HepG2 (cell line): ENCODE data around the gene TMEM39A. TPM values are rescaled to one million over a fixed set of nuclear protein-coding genes. Genes with fewer than 3 reads are reported as not detected.

Experiments used
- ATAC-seq: fragments of 200-7000 bp; cut with Tn5 transposase; 3 replicates; pipeline ENCODE4 v1.9.1; 2020; ENCODE audit warnings: mild to moderate bottlenecking, moderate library complexity
- BruUV-seq: library from RNA; stranded (reverse); fragments of 400-500 nt; replicated peaks from 2 replicates; lab custom pipeline; 2021; lab: Mats Ljungman, UMichigan
- CTCF ChIA-PET: fragments of 300-600 bp; formaldehyde crosslinking; extraction: SDS; loops from one replicate; lab custom pipeline; 2021; ENCODE audit warnings: low total read pairs, inconsistent platforms, low intra/inter-chr PET ratio; lab: Yijun Ruan, JAX
- POLR2A ChIA-PET: fragments of 350-600 bp; sonication (Branson Sonifier 250); formaldehyde crosslinking; loops from one replicate; lab custom pipeline; 2020; ENCODE audit warnings: antibody characterized with exemption, inconsistent platforms; lab: Yijun Ruan, JAX
- DNase-seq: peaks from one replicate; pipeline ENCODE4 v3.0.0-alpha.2; 2015; ENCODE audit warnings: low spot score
- FAIRE-seq: peaks from 3 replicates; lab custom pipeline; 2011; peaks lifted over from hg19 to GRCh38; lab: Jason Lieb, UNC
- H2AFZ ChIP-seq: one replicate; pipeline ENCODE4 v1.6.1; 2011; ENCODE audit warnings: low read length, inconsistent platforms
- H3K27ac ChIP-seq: fragments of 300-600 bp; 3 replicates; pipeline ENCODE4 v1.8.0; 2011; ENCODE audit warnings: mixed run types, mild to moderate bottlenecking, mixed read lengths, low read length, inconsistent platforms; ENCODE audit not compliant: insufficient read depth; ENCODE audit errors: extremely low read length
- H3K27me3 ChIP-seq, 2 experiments: fragments of 200-600 bp in 1 of 2; 2 replicates in 1 of 2; 3 replicates in 1 of 2; pipeline versions ENCODE4 v1.6.0 to v1.8.0; 2011; ENCODE audit warnings: low read length in 2 of 2, mild to moderate bottlenecking in 2 of 2, moderate library complexity in 2 of 2, inconsistent platforms in 1 of 2; ENCODE audit not compliant: insufficient read depth in 2 of 2, control insufficient read depth in 1 of 2
- H3K36me3 ChIP-seq, 2 experiments: fragments of 200-600 bp in 1 of 2; replicated peaks in 1 of 2; 2 replicates in 1 of 2; 3 replicates in 1 of 2; pipeline versions ENCODE4 v1.5.1 to v1.8.0; 2011; ENCODE audit warnings: low read length in 2 of 2, inconsistent platforms in 1 of 2; ENCODE audit not compliant: insufficient read depth in 2 of 2, control insufficient read depth in 1 of 2
- H3K4me1 ChIP-seq: 2 replicates; pipeline ENCODE4 v1.5.1; 2012; ENCODE audit warnings: low read length, inconsistent platforms; ENCODE audit not compliant: insufficient read depth
- H3K4me2 ChIP-seq: 2 replicates; pipeline ENCODE4 v1.6.0; 2011; ENCODE audit warnings: low read depth, low read length, inconsistent platforms
- H3K4me3 ChIP-seq, 3 experiments: fragments of 200-600 bp in 1 of 3; sonication (generic), shearing (Covaris generic) in 1 of 3; replicated peaks in 1 of 3; 2 replicates each; pipeline ENCODE4 v1.5.1; 2011 to 2016; ENCODE audit warnings: low read length in 3 of 3, inconsistent platforms in 2 of 3, low read depth in 2 of 3, mild to moderate bottlenecking in 2 of 3, control low read depth in 1 of 3, mixed read lengths in 1 of 3; ENCODE audit not compliant: insufficient read depth in 1 of 3
- H3K79me2 ChIP-seq: one replicate; pipeline ENCODE4 v1.6.1; 2011; ENCODE audit warnings: low read length, inconsistent platforms; ENCODE audit not compliant: insufficient read depth
- H3K9ac ChIP-seq: 2 replicates; pipeline ENCODE4 v1.6.0; 2011; ENCODE audit warnings: mild to moderate bottlenecking, low read depth, low read length, inconsistent platforms; ENCODE audit not compliant: insufficient read depth
- H3K9me3 ChIP-seq: 2 replicates; pipeline ENCODE4 v1.5.1; 2012; ENCODE audit warnings: mild to moderate bottlenecking, low read length
- H4K20me1 ChIP-seq: 2 replicates; pipeline ENCODE4 v1.6.0; 2011; ENCODE audit warnings: inconsistent platforms, mild to moderate bottlenecking, low read length, moderate library complexity; ENCODE audit not compliant: insufficient read depth
- AKAP8 ChIP-seq: sonication (generic); formaldehyde crosslinking; IDR thresholded peaks from 2 replicates; pipeline ENCODE4 v1.5.1; 2020; ENCODE audit warnings: mild to moderate bottlenecking, missing genetic modification reagents
- ARNT ChIP-seq: fragments of 450-650 bp; IDR thresholded peaks from 2 replicates; pipeline ENCODE4 v1.6.1; 2017
- DRAP1 ChIP-seq: IDR thresholded peaks from 2 replicates; pipeline ENCODE4 v1.6.1; 2016; ENCODE audit warnings: missing genetic modification reagents, missing compliant biosample characterization
- FOXK1 ChIP-seq: sonication (generic); formaldehyde crosslinking; IDR thresholded peaks from 2 replicates; pipeline ENCODE4 v1.4.0; 2020; ENCODE audit warnings: low read depth, missing genetic modification reagents, borderline replicate concordance
- IRF9 ChIP-seq: sonication (generic); formaldehyde crosslinking; IDR thresholded peaks from 2 replicates; pipeline ENCODE4 v1.8.0; 2022; ENCODE audit warnings: missing genetic modification reagents, mild to moderate bottlenecking, borderline replicate concordance
- KAT2B ChIP-seq: fragments of 150-350 bp; IDR thresholded peaks from 2 replicates; pipeline ENCODE4 v1.6.1; 2014; ENCODE audit warnings: low read depth, low read length, borderline replicate concordance
- KAT8 ChIP-seq: IDR thresholded peaks from 2 replicates; pipeline ENCODE4 v1.6.1; 2016; ENCODE audit warnings: missing genetic modification reagents, missing compliant biosample characterization
- KDM6A ChIP-seq: IDR thresholded peaks from 2 replicates; pipeline ENCODE4 v1.6.1; 2016; ENCODE audit warnings: low read depth
- KLF16 ChIP-seq, 2 experiments: sonication (generic) in 1 of 2; formaldehyde crosslinking in 1 of 2; IDR thresholded peaks; 2 replicates each; pipeline versions ENCODE4 v1.6.1 to v1.8.0; 2016 to 2023; ENCODE audit warnings: missing genetic modification reagents in 2 of 2, missing compliant biosample characterization in 1 of 2
- MAFF ChIP-seq: IDR thresholded peaks from 2 replicates; pipeline ENCODE4 v1.6.1; 2011; ENCODE audit warnings: low read depth, low read length, improper control_type of control experiment
- MTA1 ChIP-seq: sonication (generic); formaldehyde crosslinking; IDR thresholded peaks from 2 replicates; pipeline ENCODE4 v1.4.0; 2020; ENCODE audit warnings: missing genetic modification reagents, mild to moderate bottlenecking, borderline replicate concordance
- NBN ChIP-seq: fragments of 450-650 bp; conservative IDR thresholded peaks from 2 replicates; pipeline ENCODE4 v1.6.1; 2017
- NFYC ChIP-seq: IDR thresholded peaks from 2 replicates; pipeline ENCODE4 v1.6.1; 2016; ENCODE audit warnings: missing genetic modification reagents, missing compliant biosample characterization
- PAX8 ChIP-seq: sonication (generic); formaldehyde crosslinking; IDR thresholded peaks from 2 replicates; pipeline ENCODE4 v1.8.0; 2022; ENCODE audit warnings: mild to moderate bottlenecking, missing genetic modification reagents, borderline replicate concordance
- PCBP1 ChIP-seq: fragments of 200-400 bp; formaldehyde crosslinking; IDR thresholded peaks from 2 replicates; pipeline ENCODE4 v1.6.1; 2017; ENCODE audit warnings: mild to moderate bottlenecking, low read depth, low read length, borderline replicate concordance
- PRDM15 ChIP-seq: sonication (generic); formaldehyde crosslinking; IDR thresholded peaks from 2 replicates; pipeline ENCODE4 v1.4.0; 2020; ENCODE audit warnings: missing genetic modification reagents
- ZNF253 ChIP-seq: sonication (generic); formaldehyde crosslinking; IDR thresholded peaks from 2 replicates; pipeline ENCODE4 v1.8.0; 2022; ENCODE audit warnings: mild to moderate bottlenecking, missing genetic modification reagents, borderline replicate concordance
- ZNF264 ChIP-seq: sonication (generic); formaldehyde crosslinking; IDR thresholded peaks from 2 replicates; pipeline ENCODE4 v1.4.0; 2020; ENCODE audit warnings: missing genetic modification reagents
- ZNF468 ChIP-seq: sonication (generic); formaldehyde crosslinking; IDR thresholded peaks from 2 replicates; pipeline ENCODE4 v1.8.0; 2022; ENCODE audit warnings: mild to moderate bottlenecking, moderate library complexity, missing genetic modification reagents
- ZNF75D ChIP-seq: sonication (generic); formaldehyde crosslinking; IDR thresholded peaks from 2 replicates; pipeline ENCODE4 v1.8.1; 2023; ENCODE audit warnings: missing genetic modification reagents, mild to moderate bottlenecking, borderline replicate concordance
- WGBS: methylation state at CpG from one replicate; pipeline ENCODE4 v1.1.6; 2017; ENCODE audit warnings: low lambda C conversion rate; 5-methylcytosine and 5-hydroxymethylcytosine counted together
- in situ Hi-C: cut with HindIII; loops from 2 replicates; pipeline ENCODE4 v1.10.0; 2017; ENCODE audit warnings: low pct_unique_long_range_greater_than_20kb; ENCODE audit not compliant: extremely low pct_ligation_motif_present
- intact Hi-C: fragments of 100-400 bp; cut with micrococcal nuclease; formaldehyde crosslinking; loops from one replicate; pipeline ENCODE4 v1.10.0; 2022; ENCODE audit not compliant: unreplicated experiment
- polyA plus RNA-seq, 8 experiments: library from polyadenylated mRNA; depleted of rRNA in 3 of 8; stranded (reverse) in 7 of 8; unstranded in 1 of 8; fragments of >200 nt; fragmentation: Illumina TruSeq in 4 of 8; extraction: Trizol in 4 of 8; gene quantifications; 2 replicates each; pipeline versions ENCODE4 v1.2.1 to v1.2.3, GENCODE V29; 2011 to 2016; ENCODE audit warnings: low read depth in 4 of 8, missing spikeins in 1 of 8, mixed read lengths in 1 of 8; ENCODE audit not compliant: insufficient read depth in 1 of 8
- total RNA-seq, 5 experiments: library from RNA; depleted of rRNA; stranded (reverse); fragments of >200 nt; fragmentation: Illumina TruSeq; extraction: Trizol; gene quantifications; 2 replicates each; pipeline ENCODE4 v1.2.3, GENCODE V29; 2016; ENCODE audit warnings: low read depth in 1 of 5

The TMEM39A gene
- total and polyA plus RNA-seq, 2 of the 13 experiments (the other 11 are each of a cell fraction or from before 2014, with no cell fraction given) = 55.8 to 64.9 TPM

- TF ChIP-seq NBN = no peak
- TF ChIP-seq FOXK1 (CRISPR knock-in tag) = no peak
- TF ChIP-seq AKAP8 (CRISPR knock-in tag) = no peak
- TF ChIP-seq IRF9 (CRISPR knock-in tag) = no peak
- TF ChIP-seq KLF16 (CRISPR knock-in tag; IDR thresholded peaks at IDR 0.05) = no peak
- TF ChIP-seq KAT2B = no peak
- no peak for TF ChIP-seq MTA1 (CRISPR knock-in tag)
- TF ChIP-seq PAX8 (CRISPR knock-in tag) = no peak
- no peak for TF ChIP-seq KDM6A (CRISPR knock-in tag)
Measured at GRCh38 chr3:119416873-119417272, 46.5 kb downstream of the TMEM39A start (continued).

- Histone ChIP-seq H3K27ac (no peak overlapping the region), H3K27me3 (no peaks in the 10 kb centered on the region), H3K4me2 (no peak overlapping the region), H4K20me1 (no peaks in the 10 kb centered on the region), H3K4me3 (no peak overlapping the region), H3K36me3 (no peaks in the 10 kb centered on the region), H3K9ac (no peak overlapping the region), H2AFZ (no peak overlapping the region), H3K4me1 (peaks cover 9% of the 10 kb centered on the region), H3K9me3 (no peaks in the 10 kb centered on the region), H3K79me2 (no peaks in the 10 kb centered on the region)
- 75% methylated on average over 5 of the region's 7 CpGs for WGBS
- no TSS peak for BruUV-seq
- no peak for ATAC-seq
- in situ Hi-C loops (loop anchor here (25.0 kb wide), 1 partner anchor 274 kb away; the partner anchor contains the start of gene COX17), intact Hi-C loops (no loop called here)
- CTCF ChIA-PET = no interaction called here
- FAIRE-seq = no peak
- DNase-seq = no peak
- POLR2A ChIA-PET = no interaction called here
- TF ChIP-seq ZNF468 (no peak), ZNF75D (no peak), KAT8 (no peak), MAFF (peak; percentile 82), DRAP1 (CRISPR knock-in tag) (no peak), ARNT (no peak), PCBP1 (no peak), ZNF264 (CRISPR knock-in tag) (no peak), ZNF253 (CRISPR knock-in tag) (no peak), PRDM15 (no peak), NFYC (CRISPR knock-in tag) (no peak)
Measured at GRCh38 chr3:119413603-119414280, 49.7 kb downstream of the TMEM39A start.
